ENCODE data around the gene ADGRV1. TPM values are rescaled to one million over a fixed set of nuclear protein-coding genes. Genes with fewer than 3 reads are reported as not detected.

The ADGRV1 gene
- total and polyA plus RNA-seq, 9 of the 15 experiments (the other 6 are each of a cell fraction or from before 2014, with no cell fraction given) = 21.7 to 156 (median 58.2) TPM

DNA sequence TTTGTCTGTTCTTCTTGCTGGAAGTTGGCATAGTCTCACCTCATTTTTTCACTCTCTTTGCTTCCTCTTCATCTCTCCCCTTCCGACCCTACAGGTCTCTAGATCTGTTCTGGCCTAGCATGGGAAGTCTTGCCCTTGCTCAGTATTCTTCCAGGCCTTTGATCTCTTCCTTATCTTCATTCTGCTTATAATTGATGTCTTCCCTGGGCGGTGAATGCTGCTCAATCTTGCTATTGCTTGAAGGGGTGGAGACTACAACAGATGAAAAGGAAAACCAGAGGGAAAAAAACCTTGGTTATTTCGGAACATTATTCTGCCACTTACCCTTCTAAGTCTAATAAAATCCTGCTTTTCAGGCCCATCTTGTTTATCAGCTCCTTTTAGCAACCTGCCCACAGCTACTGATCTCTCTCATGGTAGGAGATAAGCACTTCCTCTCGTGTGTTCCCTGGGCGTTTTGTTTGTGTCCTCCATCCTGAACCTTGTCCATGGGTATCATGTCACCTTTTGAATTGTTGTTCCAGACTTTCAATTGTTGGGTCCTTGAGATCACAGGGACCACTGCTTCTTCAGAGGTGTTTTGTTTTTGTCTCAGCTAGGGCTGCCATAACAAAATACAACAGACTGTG lies 375.6 kb downstream of the ADGRV1 start:
- no peak for TF ChIP-seq PRDM10 (IDR thresholded peaks at IDR 0.05; ENCODE audit: partially characterized antibody)
- TF ChIP-seq SPI1 (IDR thresholded peaks at IDR 0.05; ENCODE audit: borderline replicate concordance, low read depth, low read length) = 0 out of 2 replicates have a peak, but pooled peaks have one; percentile 50
- no peak for TF ChIP-seq ELK1 (CRISPR knock-in tag; IDR thresholded peaks at IDR 0.05)
- TF ChIP-seq ZFX (CRISPR knock-in tag; IDR thresholded peaks at IDR 0.05) = 0 out of 2 replicates have a peak, but pooled peaks have one; percentile 24
- TF ChIP-seq ZBED1 (IDR thresholded peaks at IDR 0.05) = no peak
- TF ChIP-seq LEF1 (IDR thresholded peaks at IDR 0.05) = peak; percentile 52; the same call in 1 of the 2 replicates
- no peak for TF ChIP-seq HNRNPL (IDR thresholded peaks at IDR 0.05; ENCODE audit: low read depth, low read length)
- peak; percentile 27; the same call in 1 of the 2 replicates for TF ChIP-seq CTBP1 (IDR thresholded peaks at IDR 0.05; ENCODE audit: borderline replicate concordance)
- 0 out of 2 replicates have a peak, but pooled peaks have one; percentile 34 for TF ChIP-seq TCF7 (IDR thresholded peaks at IDR 0.05; ENCODE audit: borderline replicate concordance)
- peaks cover 0 to 12% of the 10 kb centered on the region in 2 experiments; a peak in 2 of 5 replicates for H3K4me1 ChIP-seq (replicated peaks in 1 of 2; ENCODE audit: control insufficient read depth in 2 of 2, insufficient read depth in 2 of 2, low read length in 2 of 2)
- no peaks in the 10 kb centered on the region for H3K79me2 ChIP-seq (ENCODE audit: control insufficient read depth, insufficient read depth, low read length)
- no peaks in the 10 kb centered on the region for H4K20me1 ChIP-seq (replicated peaks; ENCODE audit: control insufficient read depth, insufficient read depth, low read length)
- CTCF ChIA-PET (ENCODE audit: low intra/inter-chr PET ratio) = interaction anchor here (0.7 kb wide), 1 partner anchor 84 kb away, joined by 3 read pairs; no protein-coding TSS in a partner anchor
- intact Hi-C loops (cut with micrococcal nuclease) (loop anchor here (5.0 to 10.0 kb wide), 3 partner anchors 241 to 483 kb away; no protein-coding TSS in a partner anchor), in situ Hi-C loops (cut with MboI) (no loop called here)
- FAIRE-seq = peak; percentile 15
- no peak overlapping the region for H3K4me2 ChIP-seq (ENCODE audit: insufficient read depth, low read length)
- no peak overlapping the region for H3K4me3 ChIP-seq
- 14% methylated on average over 5 of the region's 5 CpGs for WGBS (ENCODE audit: insufficient coverage, low coverage, missing lambda C conversion rate)
- no peaks in the 10 kb centered on the region for H3K36me3 ChIP-seq (ENCODE audit: control insufficient read depth, insufficient read depth, low read length)
- no peak overlapping the region for H2AFZ ChIP-seq (ENCODE audit: low read depth, low read length)
- no TSS peak for BruUV-seq (replicated peaks)
- peak in 2 of 4 experiments; percentile 18 to 19 for DNase-seq (ENCODE audit: extremely low read depth in 1 of 4, low spot score in 3 of 4)
- H3K9me1 ChIP-seq (ENCODE audit: control insufficient read depth, insufficient read depth, low read length) = no peaks in the 10 kb centered on the region
- peak; percentile 43 for ATAC-seq
- POLR2A ChIA-PET = no interaction called here
- no peak overlapping the region for H3K9ac ChIP-seq (ENCODE audit: insufficient read depth in 1 of 2, low read depth in 2 of 2, low read length in 2 of 2)
- no peaks in the 10 kb centered on the region for H3K27me3 ChIP-seq (ENCODE audit: control insufficient read depth in 2 of 2, insufficient read depth in 2 of 2, low read length in 2 of 2)
- H3K27ac ChIP-seq (ENCODE audit: extremely low read depth, low read depth, low read length) = no peak overlapping the region
- no peaks in the 10 kb centered on the region for H3K9me3 ChIP-seq (replicated peaks; ENCODE audit: control insufficient read depth, insufficient read depth, low read depth, low read length)

Data from K562 (cell line).